NCI-H2081 (cell line): ENCODE measurements around the gene SUPT7L.
"Not testable (repeated sequence)": the region's sequence is repeated elsewhere in the genome, so short reads cannot be mapped to it uniquely, and the experiment has no call there.

Source experiments
- DNase-seq, 2 experiments: peaks; one replicate each; lab custom pipeline; 2025; lab: John Stamatoyannopoulos, UW

SUPT7L gene

GRCh38 chr2:27685006-27685405 lies 21.6 kb upstream of the SUPT7L start:
- DNase-seq, result not testable (repeated sequence)

GRCh38 chr2:27683390-27684071 lies 20.1 kb upstream of the SUPT7L start:
- DNase-seq, result peak; percentile 93 to 96

GRCh38 chr2:27682334-27682771 lies 18.9 kb upstream of the SUPT7L start:
- DNase-seq, result not testable (repeated sequence)

- no peak for DNase-seq
Measured at GRCh38 chr2:27681841-27682240, 18.4 kb upstream of the SUPT7L start.

- no peak for DNase-seq
Measured at GRCh38 chr2:27680571-27680970, 17.2 kb upstream of the SUPT7L start.

GRCh38 chr2:27672723-27673486 lies 9.5 kb upstream of the SUPT7L start:
- DNase-seq, result no peak

- DNase-seq, result no peak
Measured at GRCh38 chr2:27671235-27671634, 7.8 kb upstream of the SUPT7L start.

GRCh38 chr2:27667446-27667845 lies 4.0 kb upstream of the SUPT7L start:
- DNase-seq, result no peak

GRCh38 chr2:27664622-27665363 lies 1.4 kb upstream of the SUPT7L start:
- DNase-seq, result no peak

GRCh38 chr2:27664154-27664574 lies 750 bp upstream of the SUPT7L start:
- no peak for DNase-seq

GRCh38 chr2:27661371-27661770 lies 2.0 kb downstream of the SUPT7L start:
- no peak for DNase-seq

GRCh38 chr2:27655155-27655951 lies 8.1 kb downstream of the SUPT7L start:
- DNase-seq, result no peak

- DNase-seq, result no peak
Measured at GRCh38 chr2:27653397-27653796, 10.0 kb downstream of the SUPT7L start.

- no peak for DNase-seq
Measured at GRCh38 chr2:27652790-27653189, 10.6 kb downstream of the SUPT7L start.

GRCh38 chr2:27652341-27652740 lies 11.1 kb downstream of the SUPT7L start:
- no peak for DNase-seq

GRCh38 chr2:27651056-27651455 lies 12.4 kb downstream of the SUPT7L start:
- DNase-seq, result no peak

GRCh38 chr2:27647737-27648136 lies 15.7 kb downstream of the SUPT7L start:
- DNase-seq, result no peak

GRCh38 chr2:27647289-27647688 lies 16.1 kb downstream of the SUPT7L start:
- no peak for DNase-seq

- DNase-seq, result no peak
Measured at GRCh38 chr2:27645197-27645596, 18.2 kb downstream of the SUPT7L start.

GRCh38 chr2:27640722-27641245 lies 22.6 kb downstream of the SUPT7L start:
- DNase-seq, result no peak

GRCh38 chr2:27638709-27639108 lies 24.7 kb downstream of the SUPT7L start:
- DNase-seq, result no peak
